CD4-positive, alpha-beta T cell treated with Interleukin-21 for 1 hour (primary cell): Measurements from ENCODE around the gene OTOS.

Experiments used
- DNase-seq: peaks from one replicate; pipeline ENCODE4 v3.0.0-alpha.2; 2020

OTOS gene

DNA sequence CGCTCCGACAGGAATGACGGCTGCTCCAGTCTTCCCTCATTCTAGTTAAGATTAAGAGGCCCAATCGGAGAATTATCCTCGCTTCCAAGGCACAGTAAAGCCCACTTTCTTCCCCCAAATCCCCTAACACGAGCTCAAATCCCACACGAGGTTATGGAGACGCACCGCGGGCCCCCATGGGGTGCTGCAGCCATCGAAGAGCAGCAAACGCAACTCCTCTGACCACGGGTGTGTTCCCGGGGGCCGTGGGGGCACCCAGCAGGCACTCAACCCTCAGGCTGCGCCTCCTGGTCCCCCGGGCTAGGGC is 4.8 kb downstream of the OTOS start:
- no peak for DNase-seq

GRCh38 chr2:240134956-240135520 is 5.4 kb downstream of the OTOS start:
- no peak for DNase-seq

- DNase-seq: no peak
Observed at GRCh38 chr2:240134466-240134865, 6.0 kb downstream of the OTOS start.

DNA sequence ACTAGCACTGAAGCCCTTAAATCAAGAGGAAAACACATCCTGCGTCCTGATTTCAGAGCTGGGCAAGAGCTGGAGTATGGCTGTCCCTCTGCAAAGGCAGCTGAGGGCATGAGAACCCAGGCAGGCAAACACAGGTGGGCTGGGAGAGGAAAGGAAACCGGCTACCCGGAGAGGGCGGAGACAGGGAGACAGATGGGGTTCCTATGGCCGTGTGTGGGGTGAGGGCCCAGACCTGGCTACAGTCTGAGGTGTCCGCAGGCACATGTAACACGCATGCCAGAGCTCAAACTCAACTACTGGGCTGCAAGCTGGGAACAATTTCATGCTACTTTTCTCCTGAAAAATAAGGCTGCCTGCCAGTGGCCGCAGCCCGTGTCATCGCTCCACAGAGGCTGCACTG is 7.1 kb downstream of the OTOS start:
- no peak for DNase-seq

GRCh38 chr2:240132651-240132980 is 7.8 kb downstream of the OTOS start:
- DNase-seq: no peak

GRCh38 chr2:240131941-240132650 is 8.4 kb downstream of the OTOS start:
- DNase-seq: no peak

- DNase-seq: no peak
Observed at GRCh38 chr2:240131296-240131695, 9.2 kb downstream of the OTOS start.

DNA sequence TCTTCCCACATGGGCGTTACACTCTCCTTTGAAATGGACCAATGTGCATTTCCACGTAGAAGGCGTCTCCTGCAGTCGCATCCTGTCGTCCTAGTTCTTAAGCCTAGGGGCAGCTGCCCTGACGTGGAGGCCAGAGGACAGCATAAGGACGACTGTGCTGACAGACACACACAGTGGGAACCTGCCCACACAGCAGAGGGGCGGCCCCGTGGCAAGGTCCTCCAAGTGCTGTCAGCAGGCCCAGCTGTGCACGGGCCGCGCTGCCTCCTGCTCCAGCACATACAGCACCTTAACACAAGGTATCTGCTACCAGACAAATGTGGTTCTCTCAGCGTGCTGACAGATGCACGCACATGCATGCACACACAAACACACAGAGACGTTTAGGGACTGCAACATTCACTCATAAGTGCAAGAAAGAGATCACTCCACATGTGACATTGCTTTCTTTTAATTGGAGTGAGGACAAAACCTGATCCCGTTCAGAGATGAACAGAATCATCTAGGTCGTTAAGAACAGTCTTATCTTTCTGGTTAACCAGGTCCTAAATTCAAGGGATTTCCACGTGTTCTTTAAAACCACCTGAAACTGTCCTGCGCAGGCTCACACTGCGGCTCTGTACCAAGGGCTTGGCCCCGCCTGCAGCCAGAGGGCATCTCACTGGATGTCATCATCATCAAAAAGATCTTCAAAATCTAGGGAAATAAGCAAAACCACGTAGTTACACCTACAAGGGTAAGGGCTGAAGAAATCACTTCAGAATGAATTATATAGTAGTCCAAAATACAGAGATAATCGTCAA is 9.9 kb downstream of the OTOS start:
- DNase-seq: no peak

- DNase-seq: no peak
Observed at GRCh38 chr2:240129731-240130392, 10.6 kb downstream of the OTOS start.

DNA sequence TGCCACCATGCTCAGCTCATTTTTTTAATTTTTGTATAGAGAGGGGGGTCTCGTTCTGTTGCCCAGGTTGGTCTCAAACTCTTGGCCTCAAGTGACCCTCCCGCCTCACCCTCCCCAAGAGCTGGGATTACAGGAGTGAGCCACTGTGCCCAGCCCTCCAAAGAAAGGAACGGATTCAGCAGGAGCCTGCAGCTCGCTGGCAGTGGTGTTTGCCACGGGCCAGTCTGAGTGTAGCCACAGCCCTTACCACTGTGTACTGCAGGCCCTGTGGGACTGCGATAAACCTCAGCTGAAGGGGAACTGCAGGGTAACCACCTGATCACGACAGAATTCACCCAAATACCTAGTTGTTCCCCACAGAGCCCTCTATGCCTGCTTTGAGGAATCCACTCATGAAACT is 11.1 kb downstream of the OTOS start:
- DNase-seq: no peak

- no peak for DNase-seq
Observed at GRCh38 chr2:240128608-240129145, 11.8 kb downstream of the OTOS start.

DNA sequence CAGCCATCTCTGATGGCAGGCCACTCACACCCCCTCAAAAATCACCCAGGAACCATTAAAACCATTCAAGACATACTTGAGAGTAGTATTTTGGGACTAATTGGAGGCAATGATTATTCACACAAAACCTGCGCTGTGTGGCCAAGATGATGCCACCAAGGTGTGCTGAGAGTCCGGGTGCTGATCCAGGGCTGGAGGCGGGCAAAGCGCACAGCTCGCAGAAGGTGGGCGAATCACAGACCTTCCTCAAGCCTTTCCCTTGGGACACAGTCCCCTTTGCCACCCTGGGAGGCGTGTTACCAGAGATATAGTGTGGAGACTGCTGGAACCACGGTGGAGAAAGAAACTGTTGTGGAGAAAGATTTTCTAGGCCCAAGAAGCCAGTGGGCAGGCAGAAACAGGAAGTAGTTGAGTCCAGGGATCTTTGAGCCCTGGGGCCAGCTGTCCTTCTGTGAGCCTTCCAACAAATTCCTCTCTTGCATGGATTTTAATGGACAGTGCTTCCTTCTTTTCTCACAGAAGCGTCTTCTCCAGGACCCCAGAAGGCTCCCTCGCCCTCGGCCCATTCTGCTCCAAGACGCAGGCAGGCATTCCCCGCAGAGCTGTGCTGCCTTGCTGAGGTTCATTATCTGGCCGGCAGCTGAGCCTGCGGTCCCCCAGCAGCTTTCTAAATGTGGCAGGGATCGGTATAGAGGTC is 12.4 kb downstream of the OTOS start:
- DNase-seq: no peak

GRCh38 chr2:240127191-240127750 is 13.2 kb downstream of the OTOS start:
- no peak for DNase-seq

DNA sequence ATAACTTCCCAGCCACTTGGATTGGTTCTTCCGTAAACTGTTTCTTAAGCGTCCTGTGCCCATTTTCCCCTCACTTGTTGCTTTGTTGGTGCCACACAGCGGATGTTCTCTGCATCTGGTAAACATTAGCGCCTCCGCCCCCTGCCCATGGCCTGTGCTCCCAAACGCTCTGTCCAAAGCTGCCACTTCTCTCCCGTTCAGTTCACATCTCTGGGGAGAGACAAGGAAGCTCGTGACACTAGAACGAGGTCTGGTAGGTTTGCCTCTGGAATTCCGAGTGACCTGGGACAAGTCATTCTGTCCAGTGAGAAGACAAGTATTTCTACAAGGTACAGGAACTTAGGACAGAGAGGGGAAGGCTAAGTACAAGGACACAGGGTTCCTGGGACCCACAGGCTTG is 13.7 kb downstream of the OTOS start:
- no peak for DNase-seq

DNA sequence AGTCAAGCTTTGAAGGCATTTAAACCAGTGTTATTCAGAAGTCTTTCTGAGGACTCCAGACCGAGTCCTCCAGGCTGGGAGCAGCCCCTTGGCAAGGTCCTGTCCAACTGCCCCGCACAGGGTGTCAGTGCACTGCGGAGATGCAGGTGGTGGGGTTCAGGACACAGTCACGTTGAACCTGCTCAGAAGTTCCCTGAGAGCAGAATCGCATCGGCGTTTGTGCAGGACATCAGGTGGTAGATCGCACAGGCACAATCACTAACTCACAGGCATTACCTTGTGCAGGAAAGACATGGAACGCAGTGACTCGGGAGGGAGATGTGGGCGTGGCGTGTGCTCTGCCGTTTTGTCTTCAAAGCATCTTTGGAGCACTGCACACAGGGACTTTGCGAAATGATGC is 14.7 kb downstream of the OTOS start:
- DNase-seq: no peak

GRCh38 chr2:240124651-240125030 is 15.8 kb downstream of the OTOS start:
- no peak for DNase-seq

DNA sequence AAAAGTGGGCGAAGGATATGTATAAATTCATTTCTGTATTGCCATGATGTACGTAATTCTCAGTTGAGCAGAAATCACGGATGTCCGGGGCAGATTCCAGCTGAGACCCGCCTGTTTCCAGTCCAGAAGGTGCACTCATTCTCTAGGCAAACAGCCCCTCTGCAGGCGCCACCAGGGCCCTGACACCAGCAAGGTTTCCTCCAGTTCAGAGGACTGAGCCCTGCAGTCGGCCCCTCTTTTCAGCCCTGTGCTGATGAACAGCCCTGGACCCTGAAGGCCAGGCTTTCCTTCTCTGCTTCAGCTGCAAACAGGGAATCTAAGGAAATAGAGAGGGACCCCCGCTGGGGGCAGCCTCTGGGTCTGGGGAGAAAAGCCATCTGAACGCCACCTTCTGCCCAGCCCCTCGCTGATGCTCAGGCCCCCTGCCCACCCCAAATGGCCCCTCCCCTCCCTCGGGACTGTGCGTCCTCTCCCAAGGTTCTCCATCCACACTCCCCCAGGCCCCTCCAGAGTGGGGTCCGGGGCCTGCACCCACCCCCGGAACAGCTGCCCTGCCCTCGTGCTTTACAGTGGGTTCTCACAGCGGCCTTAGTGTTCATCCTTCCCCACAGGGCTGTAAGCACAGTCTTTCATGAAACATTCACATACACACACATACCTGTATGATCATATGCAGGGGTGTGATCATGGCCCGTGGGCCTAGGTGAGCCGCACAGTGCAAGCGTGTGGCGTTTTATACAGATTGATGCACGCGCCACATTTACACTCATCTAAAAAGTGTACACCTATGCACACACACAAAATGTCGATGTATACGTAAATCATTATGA is 16.4 kb downstream of the OTOS start:
- no peak for DNase-seq

DNA sequence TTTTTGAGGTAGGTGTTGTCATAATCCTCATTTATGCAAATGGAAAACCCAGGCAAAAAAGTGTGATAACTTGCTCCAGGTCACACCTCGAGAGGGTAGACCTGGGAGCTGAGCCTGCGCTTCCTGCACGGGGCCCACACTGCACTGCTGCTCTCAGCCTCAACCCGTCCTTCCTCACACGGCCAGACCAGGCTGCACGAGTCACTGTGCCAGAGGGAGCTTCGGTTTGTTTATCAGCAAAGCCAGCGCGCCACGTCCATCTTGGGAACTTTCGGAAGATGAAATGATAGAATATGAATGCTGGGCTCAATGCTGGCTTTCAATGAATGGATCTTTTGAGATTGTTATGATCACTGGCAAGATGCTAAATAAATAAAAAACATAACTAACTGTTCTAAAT is 18.8 kb downstream of the OTOS start:
- no peak for DNase-seq

DNA sequence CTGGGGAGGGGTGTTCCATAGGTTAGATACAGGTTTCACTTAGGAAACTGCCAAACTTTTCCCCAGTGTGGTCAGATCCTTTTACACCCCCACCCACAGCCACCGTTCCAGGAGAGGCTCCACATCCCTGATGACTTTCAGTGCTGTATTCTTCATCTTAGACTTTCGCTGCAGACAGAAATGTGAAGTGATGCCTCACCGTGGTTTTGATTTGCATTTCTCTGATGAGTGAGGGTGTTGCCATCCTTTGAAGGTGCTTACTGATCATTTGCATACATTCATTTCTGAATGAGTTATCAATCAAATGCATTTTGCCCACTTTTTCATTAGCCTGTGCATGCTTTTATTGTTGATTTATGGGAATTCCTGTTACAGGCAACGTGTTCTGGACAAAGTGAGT is 19.3 kb downstream of the OTOS start:
- no peak for DNase-seq

DNA sequence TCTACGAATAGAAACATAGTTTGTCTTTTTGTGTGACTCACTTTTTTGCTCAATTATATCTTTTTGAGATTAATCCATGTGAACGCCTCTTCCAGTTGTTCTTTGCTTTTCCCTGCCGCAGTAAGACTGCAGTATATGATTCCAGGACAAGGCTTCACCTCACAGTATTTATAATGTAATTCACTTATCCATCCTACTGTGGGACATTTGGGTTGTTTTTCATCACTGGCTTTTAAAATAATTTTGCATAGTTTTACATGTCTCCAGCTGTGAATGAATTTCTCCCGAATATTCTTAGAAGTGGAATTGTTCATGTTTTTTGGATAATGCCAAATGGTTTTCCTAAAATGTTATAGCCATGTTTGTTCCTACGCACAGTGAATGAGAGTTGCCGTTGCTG is 26.2 kb downstream of the OTOS start:
- no peak for DNase-seq

DNA sequence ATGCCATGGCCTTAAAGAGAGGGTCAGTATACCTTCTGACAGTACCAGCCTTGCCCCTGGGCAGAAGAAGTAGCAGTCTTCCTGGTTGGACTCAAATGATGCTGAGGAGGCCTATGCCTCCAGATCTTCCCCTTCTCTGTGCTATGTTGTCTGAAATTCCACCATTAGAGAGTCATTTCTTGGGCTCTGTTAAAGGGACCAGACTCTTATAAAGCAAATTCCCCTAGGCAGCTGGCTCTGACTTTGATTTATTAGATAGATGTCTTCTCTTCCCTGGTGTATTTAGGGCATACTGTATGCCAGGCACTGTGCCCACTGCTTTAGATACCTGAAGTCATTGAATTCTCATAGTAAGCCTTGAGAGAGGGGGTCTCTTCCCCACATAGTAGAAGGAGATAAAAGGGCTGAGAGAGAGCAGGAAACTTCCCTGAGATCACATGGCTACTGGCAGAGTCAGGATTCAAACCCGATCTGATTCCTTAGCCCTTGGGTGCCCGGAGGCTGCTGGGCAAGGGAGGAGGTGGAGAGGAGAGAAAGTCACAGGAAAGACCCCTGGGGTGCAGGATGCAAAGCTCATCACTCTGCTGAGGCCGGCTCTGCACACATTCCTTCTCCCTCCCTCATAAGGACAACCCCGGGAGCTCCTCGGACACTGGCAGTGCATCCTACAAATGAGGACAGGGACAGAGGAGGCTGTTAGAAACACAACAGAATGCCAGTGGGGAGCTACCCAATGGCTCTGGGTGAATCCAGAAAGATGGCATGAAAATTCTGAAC is 27.4 kb downstream of the OTOS start:
- DNase-seq: no peak
